H9 (cell line): ENCODE data around the gene NEDD4L. TPM values are rescaled to one million over a fixed set of nuclear protein-coding genes. Genes with fewer than 3 reads are reported as not detected.

Experiments
- DNase-seq: peaks from one replicate; pipeline ENCODE4 v3.0.0-alpha.2; 2017
- H2AFZ ChIP-seq: one replicate; pipeline ENCODE4 v1.6.1; 2013; ENCODE audit warnings: mild to moderate bottlenecking, low read length, control low read depth, moderate library complexity
- H2AK5ac ChIP-seq: 2 replicates; pipeline ENCODE4 v1.6.1; 2013; ENCODE audit warnings: low read length, control low read depth, mixed read lengths; ENCODE audit not compliant: insufficient read length
- H2BK120ac ChIP-seq: one replicate; pipeline ENCODE4 v1.6.1; 2013; ENCODE audit warnings: low read depth, mild to moderate bottlenecking, low read length, control low read depth, inconsistent platforms; ENCODE audit not compliant: poor library complexity, severe bottlenecking
- H2BK12ac ChIP-seq: 2 replicates; pipeline ENCODE4 v1.6.1; 2013; ENCODE audit warnings: low read length, control low read depth, mixed read lengths, low read depth; ENCODE audit not compliant: insufficient read length
- H2BK15ac ChIP-seq: 2 replicates; pipeline ENCODE4 v1.6.1; 2013; ENCODE audit warnings: low read depth, low read length, control low read depth
- H2BK20ac ChIP-seq: one replicate; pipeline ENCODE4 v1.6.1; 2013; ENCODE audit warnings: low read depth, mild to moderate bottlenecking, low read length, control low read depth, inconsistent platforms; ENCODE audit not compliant: poor library complexity, severe bottlenecking
- H2BK5ac ChIP-seq: 2 replicates; pipeline ENCODE4 v1.6.1; 2013; ENCODE audit warnings: low read length, control low read depth, mixed read lengths; ENCODE audit not compliant: insufficient read length
- H3K14ac ChIP-seq: 2 replicates; pipeline ENCODE4 v1.6.1; 2013; ENCODE audit warnings: low read length, control low read depth; ENCODE audit not compliant: insufficient read depth
- H3K18ac ChIP-seq: 2 replicates; pipeline ENCODE4 v1.6.1; 2013; ENCODE audit warnings: low read depth, mild to moderate bottlenecking, mixed read lengths, low read length, control low read depth; ENCODE audit not compliant: insufficient read length
- H3K23ac ChIP-seq: 2 replicates; pipeline ENCODE4 v1.6.1; 2013; ENCODE audit warnings: low read length, control low read depth, mixed read lengths, low read depth; ENCODE audit not compliant: insufficient read length
- H3K23me2 ChIP-seq: 2 replicates; pipeline ENCODE4 v1.6.1; 2013; ENCODE audit warnings: low read depth, mild to moderate bottlenecking, mixed read lengths, low read length, control low read depth; ENCODE audit not compliant: insufficient read length, poor library complexity, severe bottlenecking
- H3K27ac ChIP-seq: 2 replicates; pipeline ENCODE4 v1.5.1; 2013; ENCODE audit warnings: low read length, control low read depth, mixed read lengths, low read depth; ENCODE audit not compliant: insufficient read length
- H3K27me3 ChIP-seq: 2 replicates; pipeline ENCODE4 v1.6.1; 2013; ENCODE audit warnings: low read length, control low read depth, inconsistent platforms; ENCODE audit not compliant: insufficient read depth
- H3K4ac ChIP-seq: 2 replicates; pipeline ENCODE4 v1.6.1; 2013; ENCODE audit warnings: low read depth, mild to moderate bottlenecking, control low read depth, inconsistent platforms, low read length, moderate library complexity
- H3K4me1 ChIP-seq: 2 replicates; pipeline ENCODE4 v1.6.1; 2013; ENCODE audit warnings: low read length, control low read depth, inconsistent platforms; ENCODE audit not compliant: insufficient read depth
- H3K4me2 ChIP-seq: 2 replicates; pipeline ENCODE4 v1.6.1; 2013; ENCODE audit warnings: low read length, control low read depth, mixed read lengths; ENCODE audit not compliant: insufficient read length, insufficient read depth
- H3K56ac ChIP-seq: 2 replicates; pipeline ENCODE4 v1.6.1; 2013; ENCODE audit warnings: low read depth, mild to moderate bottlenecking, mixed read lengths, low read length, control low read depth; ENCODE audit not compliant: insufficient read length
- H3K79me1 ChIP-seq: 2 replicates; pipeline ENCODE4 v1.6.1; 2013; ENCODE audit warnings: low read depth, mild to moderate bottlenecking, moderate library complexity, low read length, control low read depth, inconsistent platforms; ENCODE audit not compliant: insufficient read depth, poor library complexity, severe bottlenecking
- H3K79me2 ChIP-seq: 2 replicates; pipeline ENCODE4 v1.6.1; 2013; ENCODE audit warnings: low read length, control low read depth, inconsistent platforms; ENCODE audit not compliant: insufficient read depth
- H3K9ac ChIP-seq: 2 replicates; pipeline ENCODE4 v1.6.1; 2013; ENCODE audit warnings: low read length, control low read depth, mixed read lengths; ENCODE audit not compliant: insufficient read length; ENCODE audit errors: extremely low read depth
- H3K9me3 ChIP-seq: one replicate; pipeline ENCODE4 v1.6.1; 2013; ENCODE audit warnings: low read depth, low read length, inconsistent platforms; ENCODE audit not compliant: control insufficient read depth
- H3T11ph ChIP-seq: one replicate; pipeline ENCODE4 v1.6.1; 2013; ENCODE audit warnings: mild to moderate bottlenecking, low read length, control low read depth, inconsistent platforms
- H4K20me1 ChIP-seq: one replicate; pipeline ENCODE4 v1.6.1; 2013; ENCODE audit not compliant: control insufficient read depth, insufficient read length, insufficient read depth
- H4K5ac ChIP-seq: 2 replicates; pipeline ENCODE4 v1.6.1; 2013; ENCODE audit warnings: low read depth, mild to moderate bottlenecking, mixed read lengths, low read length, control low read depth; ENCODE audit not compliant: insufficient read length
- H4K8ac ChIP-seq: replicated peaks from 2 replicates; pipeline ENCODE4 v1.6.1; 2013; ENCODE audit warnings: low read length, control low read depth, mixed read lengths, low read depth; ENCODE audit not compliant: insufficient read length
- H4K91ac ChIP-seq: 2 replicates; pipeline ENCODE4 v1.6.1; 2013; ENCODE audit warnings: low read depth, mild to moderate bottlenecking, moderate library complexity, mixed read lengths, low read length, control low read depth; ENCODE audit not compliant: insufficient read length
- H3K27ac Mint-ChIP-seq, 3 experiments: 2 replicates in 2 of 3; 3 replicates in 1 of 3; pipeline ENCODE4 v1.8.0; 2020 to 2021; ENCODE audit warnings: mixed read lengths in 3 of 3, mild to moderate bottlenecking in 1 of 3, moderate library complexity in 1 of 3
- H3K27me3 Mint-ChIP-seq: 2 replicates; pipeline ENCODE4 v1.8.0; 2021; ENCODE audit warnings: low read depth, mild to moderate bottlenecking, moderate library complexity, mixed read lengths
- H3K36me3 Mint-ChIP-seq, 3 experiments: 2 replicates in 2 of 3; 3 replicates in 1 of 3; pipeline ENCODE4 v1.8.0; 2020 to 2021; ENCODE audit warnings: low read depth in 3 of 3, mixed read lengths in 3 of 3; ENCODE audit not compliant: insufficient read depth in 1 of 3
- H3K4me1 Mint-ChIP-seq, 2 experiments: 2 replicates each; pipeline ENCODE4 v1.8.0; 2020; ENCODE audit warnings: mixed read lengths in 2 of 2
- H3K4me3 Mint-ChIP-seq, 2 experiments: 2 replicates in 1 of 2; 3 replicates in 1 of 2; pipeline ENCODE4 v1.8.0; 2020 to 2021; ENCODE audit warnings: mild to moderate bottlenecking in 2 of 2, mixed read lengths in 2 of 2, moderate library complexity in 1 of 2
- H3K9me3 Mint-ChIP-seq, 2 experiments: 2 replicates in 1 of 2; 3 replicates in 1 of 2; pipeline ENCODE4 v1.8.0; 2020; ENCODE audit warnings: mild to moderate bottlenecking in 2 of 2, mixed read lengths in 2 of 2, moderate library complexity in 1 of 2
- WGBS: extraction: QIAGEN DNeasy Blood & Tissue Kit; methylation state at CpG from one replicate; pipeline ENCODE4 v1.1.7; 2013; ENCODE audit warnings: missing lambda C conversion rate, low lambda C conversion rate, mixed read lengths; ENCODE audit not compliant: insufficient read length; ENCODE audit errors: extremely low coverage; 5-methylcytosine and 5-hydroxymethylcytosine counted together
- total RNA-seq: library from RNA; stranded (reverse); gene quantifications from 2 replicates; pipeline ENCODE4 v1.2.1, GENCODE V29; 2021
- TF ChIP-seq, protein P1 (sequence below): fragments of 200-600 bp; sonication (generic); conservative IDR thresholded peaks from 3 replicates; pipeline ENCODE4 v1.8.0; 2021; ENCODE audit warnings: antibody characterized with exemption, mild to moderate bottlenecking

Gene NEDD4L
- total RNA-seq, 1 experiment from 2014 or later, result 76.3 TPM

- Histone ChIP-seq H2BK5ac (no peak overlapping the region), H3K79me1 (no peaks in the 10 kb centered on the region), H2BK15ac (no peak overlapping the region), H3K79me2 (peaks cover 35% of the 10 kb centered on the region; the same call in 1 of the 2 replicates), H4K20me1 (no peaks in the 10 kb centered on the region), H3K4ac (no peak overlapping the region), H3K27me3 (no peaks in the 10 kb centered on the region), H3K23me2 (no peaks in the 10 kb centered on the region), H3K56ac (no peak overlapping the region), H3K4me2 (no peak overlapping the region), H4K5ac (no peak overlapping the region), H3K14ac (no peak overlapping the region), H3K23ac (no peak overlapping the region), H2BK20ac (no peak overlapping the region), H3K27ac (no peak overlapping the region), H2AFZ (no peak overlapping the region), H4K8ac (no peak overlapping the region), H2AK5ac (no peak overlapping the region), H3K9me3 (no peaks in the 10 kb centered on the region), H3K9ac (no peak overlapping the region), H2BK120ac (no peak overlapping the region), H2BK12ac (no peak overlapping the region), H3K4me1 (peaks cover 10% of the 10 kb centered on the region; the same call in 1 of the 2 replicates), H3T11ph (no peak overlapping the region), H3K18ac (no peak overlapping the region), H4K91ac (no peak overlapping the region)
- no peaks in the 10 kb centered on the region for H3K27me3 Mint-ChIP-seq
- DNase-seq, result no peak
- H3K9me3 Mint-ChIP-seq, result no peaks in the 10 kb centered on the region
- no CpG with 5 or more reads among the region's 3 CpGs for WGBS
- H3K27ac Mint-ChIP-seq, result peak overlapping the region; percentile 57 to 75 (median 57); a peak in 6 of 7 replicates
- no peaks in the 10 kb centered on the region for H3K36me3 Mint-ChIP-seq
- peaks cover 64 to 77% of the 10 kb centered on the region in 2 experiments for H3K4me1 Mint-ChIP-seq
- H3K4me3 Mint-ChIP-seq, result no peak overlapping the region
- TF ChIP-seq, protein P1, sequence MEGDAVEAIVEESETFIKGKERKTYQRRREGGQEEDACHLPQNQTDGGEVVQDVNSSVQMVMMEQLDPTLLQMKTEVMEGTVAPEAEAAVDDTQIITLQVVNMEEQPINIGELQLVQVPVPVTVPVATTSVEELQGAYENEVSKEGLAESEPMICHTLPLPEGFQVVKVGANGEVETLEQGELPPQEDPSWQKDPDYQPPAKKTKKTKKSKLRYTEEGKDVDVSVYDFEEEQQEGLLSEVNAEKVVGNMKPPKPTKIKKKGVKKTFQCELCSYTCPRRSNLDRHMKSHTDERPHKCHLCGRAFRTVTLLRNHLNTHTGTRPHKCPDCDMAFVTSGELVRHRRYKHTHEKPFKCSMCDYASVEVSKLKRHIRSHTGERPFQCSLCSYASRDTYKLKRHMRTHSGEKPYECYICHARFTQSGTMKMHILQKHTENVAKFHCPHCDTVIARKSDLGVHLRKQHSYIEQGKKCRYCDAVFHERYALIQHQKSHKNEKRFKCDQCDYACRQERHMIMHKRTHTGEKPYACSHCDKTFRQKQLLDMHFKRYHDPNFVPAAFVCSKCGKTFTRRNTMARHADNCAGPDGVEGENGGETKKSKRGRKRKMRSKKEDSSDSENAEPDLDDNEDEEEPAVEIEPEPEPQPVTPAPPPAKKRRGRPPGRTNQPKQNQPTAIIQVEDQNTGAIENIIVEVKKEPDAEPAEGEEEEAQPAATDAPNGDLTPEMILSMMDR, result no peak
These were observed 178.6 kb downstream of the NEDD4L start for GRCh38 chr18:58222432-58223125.
